SK-N-SH treated with all-trans-retinoic acid at 6 μM for 48 hours (cell line): ENCODE data around the gene GPR173.

ENCODE experiments used
- ARNTL ChIP-seq: fragments of 450-650 bp; formaldehyde crosslinking; IDR thresholded peaks from 2 replicates; pipeline ENCODE4 v1.5.0; 2020; ENCODE audit warnings: low read depth, mild to moderate bottlenecking, moderate library complexity, borderline replicate concordance
- CREB5 ChIP-seq: fragments of 250-450 bp; sonication (Bioruptor Pico); IDR thresholded peaks from 2 replicates; pipeline ENCODE4 v1.5.1; 2020; ENCODE audit warnings: low read depth, mild to moderate bottlenecking, moderate library complexity
- CSDC2 ChIP-seq: fragments of 250-450 bp; sonication (Bioruptor Pico); IDR thresholded peaks from 2 replicates; pipeline ENCODE4 v1.5.0; 2020; ENCODE audit warnings: mild to moderate bottlenecking, moderate library complexity
- ESRRG ChIP-seq: fragments of 250-450 bp; sonication (Bioruptor Pico); IDR thresholded peaks from 2 replicates; pipeline ENCODE4 v1.6.1; 2021; ENCODE audit warnings: mild to moderate bottlenecking
- ISL1 ChIP-seq: fragments of 250-450 bp; sonication (Bioruptor Pico); IDR thresholded peaks from 2 replicates; pipeline ENCODE4 v2.1.2; 2022; ENCODE audit warnings: mild to moderate bottlenecking, moderate library complexity
- PATZ1 ChIP-seq: fragments of 250-450 bp; sonication (Bioruptor Pico); IDR thresholded peaks from 2 replicates; pipeline ENCODE4 v1.8.0; 2020; ENCODE audit warnings: mild to moderate bottlenecking, moderate library complexity, borderline replicate concordance
- POU6F1 ChIP-seq: fragments of 250-450 bp; sonication (Bioruptor Pico); IDR thresholded peaks from 2 replicates; pipeline ENCODE4 v1.8.0; 2021; ENCODE audit warnings: low read depth, mild to moderate bottlenecking, moderate library complexity, borderline replicate concordance
- RARB ChIP-seq: fragments of 250-450 bp; sonication (Bioruptor Pico); IDR thresholded peaks from 2 replicates; pipeline ENCODE4 v1.8.0; 2021; ENCODE audit warnings: mild to moderate bottlenecking, moderate library complexity
- SNAI2 ChIP-seq: fragments of 250-450 bp; sonication (Bioruptor Pico); IDR thresholded peaks from 2 replicates; pipeline ENCODE4 v1.5.0; 2020; ENCODE audit warnings: mild to moderate bottlenecking, moderate library complexity
- TCF4 ChIP-seq: fragments of 250-450 bp; sonication (Bioruptor Pico); IDR thresholded peaks from 2 replicates; pipeline ENCODE4 v1.8.0; 2021; ENCODE audit warnings: mild to moderate bottlenecking, moderate library complexity, borderline replicate concordance
- ZFP3 ChIP-seq: fragments of 250-450 bp; sonication (Bioruptor Pico); IDR thresholded peaks from 2 replicates; pipeline ENCODE4 v1.5.0; 2020; ENCODE audit warnings: mild to moderate bottlenecking, moderate library complexity
- ZNF565 ChIP-seq: fragments of 450-650 bp; formaldehyde crosslinking; conservative IDR thresholded peaks from 2 replicates; pipeline ENCODE4 v1.5.0; 2020; ENCODE audit warnings: low read depth, mild to moderate bottlenecking, moderate library complexity
- ZNF70 ChIP-seq: fragments of 450-650 bp; formaldehyde crosslinking; IDR thresholded peaks from 2 replicates; pipeline ENCODE4 v1.5.0; 2020; ENCODE audit warnings: mild to moderate bottlenecking, moderate library complexity
- ZNF8 ChIP-seq: fragments of 450-650 bp; formaldehyde crosslinking; IDR thresholded peaks from 2 replicates; pipeline ENCODE4 v1.5.0; 2020; ENCODE audit warnings: mild to moderate bottlenecking, moderate library complexity

- no peak for TF ChIP-seq PATZ1 (CRISPR knock-in tag)
- TF ChIP-seq ARNTL (CRISPR knock-in tag): no peak
- no peak for TF ChIP-seq CREB5 (CRISPR knock-in tag)
- no peak for TF ChIP-seq ZNF565 (CRISPR knock-in tag)
- no peak for TF ChIP-seq SNAI2
- TF ChIP-seq ZNF8: no peak
- no peak for TF ChIP-seq POU6F1 (CRISPR knock-in tag)
- no peak for TF ChIP-seq RARB
- no peak for TF ChIP-seq ZNF70 (CRISPR knock-in tag)
- no peak for TF ChIP-seq CSDC2 (CRISPR knock-in tag)
- TF ChIP-seq TCF4 (CRISPR knock-in tag): no peak
- TF ChIP-seq ESRRG (CRISPR knock-in tag): no peak
- no peak for TF ChIP-seq ISL1 (CRISPR knock-in tag)
- TF ChIP-seq ZFP3: no peak
Observed at GRCh38 chrX:53000447-53001135, 48.0 kb upstream of the GPR173 start.
